OCI-LY1 (cell line): ENCODE measurements around the gene CDHR3.

ENCODE experiments used
- H2AFZ ChIP-seq: fragments of 200-600 bp; sonication (generic), shearing (Covaris generic); 2 replicates; pipeline ENCODE4 v1.6.0; 2014; ENCODE audit warnings: antibody characterized with exemption, mild to moderate bottlenecking, low read length
- H3F3A ChIP-seq: fragments of 200-600 bp; sonication (generic), shearing (Covaris generic); 2 replicates; pipeline ENCODE4 v1.6.0; 2014; ENCODE audit warnings: mild to moderate bottlenecking, antibody characterized with exemption, low read length, moderate library complexity; ENCODE audit not compliant: insufficient read depth
- H3K27ac ChIP-seq: fragments of 200-600 bp; sonication (generic); 2 replicates; pipeline ENCODE4 v1.5.1; 2014; ENCODE audit warnings: low read length, mixed run types, mild to moderate bottlenecking, low read depth; ENCODE audit not compliant: poor library complexity, severe bottlenecking
- H3K27me3 ChIP-seq: fragments of 200-600 bp; sonication (generic); 2 replicates; pipeline ENCODE4 v1.6.0; 2014; ENCODE audit warnings: antibody characterized with exemption, mild to moderate bottlenecking, low read length, moderate library complexity; ENCODE audit not compliant: insufficient read depth
- H3K36me3 ChIP-seq: fragments of 200-600 bp; sonication (generic); 2 replicates; pipeline ENCODE4 v1.6.1; 2014; ENCODE audit warnings: mild to moderate bottlenecking, antibody characterized with exemption, low read length, moderate library complexity, mixed read lengths; ENCODE audit not compliant: insufficient read depth
- H3K4me1 ChIP-seq: fragments of 200-600 bp; sonication (generic); 2 replicates; pipeline ENCODE4 v1.5.1; 2014; ENCODE audit warnings: mild to moderate bottlenecking, low read length, moderate library complexity; ENCODE audit not compliant: insufficient read depth, severe bottlenecking
- H3K4me2 ChIP-seq: fragments of 200-600 bp; sonication (generic), shearing (Covaris generic); 2 replicates; pipeline ENCODE4 v1.6.1; 2014; ENCODE audit warnings: low read length
- H3K4me3 ChIP-seq: fragments of 200-600 bp; sonication (generic); 2 replicates; pipeline ENCODE4 v1.5.1; 2014; ENCODE audit warnings: low read length, low read depth, mild to moderate bottlenecking, mixed read lengths; ENCODE audit not compliant: poor library complexity, severe bottlenecking
- H3K79me2 ChIP-seq: fragments of 200-600 bp; shearing (Covaris generic); 2 replicates; pipeline ENCODE4 v1.6.1; 2016; ENCODE audit warnings: mixed run types, low read length, mixed read lengths; ENCODE audit not compliant: insufficient read depth
- H3K9ac ChIP-seq: fragments of 200-600 bp; sonication (generic), shearing (Covaris generic); 2 replicates; pipeline ENCODE4 v1.6.1; 2014; ENCODE audit warnings: mild to moderate bottlenecking, low read length, mixed read lengths
- H3K9me2 ChIP-seq: fragments of 200-600 bp; sonication (generic), shearing (Covaris generic); 2 replicates; pipeline ENCODE4 v1.6.1; 2014; ENCODE audit warnings: low read depth, mild to moderate bottlenecking, low read length, mixed read lengths
- H3K9me3 ChIP-seq: fragments of 200-600 bp; shearing (Covaris generic); 2 replicates; pipeline ENCODE4 v1.6.1; 2014; ENCODE audit warnings: low read length, mixed read lengths
- H4K20me1 ChIP-seq: fragments of 200-600 bp; sonication (generic), shearing (Covaris generic); 2 replicates; pipeline ENCODE4 v1.6.0; 2016; ENCODE audit warnings: mild to moderate bottlenecking, low read length; ENCODE audit not compliant: insufficient read depth
- CTCF ChIP-seq: fragments of 200-600 bp; sonication (generic), shearing (Covaris generic); IDR thresholded peaks from 2 replicates; pipeline ENCODE4 v1.5.1; 2017; ENCODE audit warnings: mild to moderate bottlenecking, antibody characterized with exemption, low read length, moderate library complexity, mixed read lengths
- EZH2 ChIP-seq: fragments of 200-600 bp; sonication (generic), shearing (Covaris generic); IDR thresholded peaks from 2 replicates; pipeline ENCODE4 v1.8.0; 2017; ENCODE audit warnings: borderline replicate concordance, mixed run types, mild to moderate bottlenecking, antibody characterized with exemption, low read length, moderate library complexity, mixed read lengths

CDHR3 gene

GRCh38 chr7:105971845-105972244 is 8.8 kb downstream of the CDHR3 start:
- Histone ChIP-seq H3K79me2 (no peaks in the 10 kb centered on the region), H3K9ac (no peak overlapping the region), H3K27ac (no peak overlapping the region), H2AFZ (no peak overlapping the region), H3K36me3 (no peaks in the 10 kb centered on the region), H4K20me1 (no peaks in the 10 kb centered on the region), H3K4me3 (no peak overlapping the region), H3K4me2 (no peak overlapping the region), H3K4me1 (no peaks in the 10 kb centered on the region), H3F3A (no peaks in the 10 kb centered on the region), H3K9me3 (no peaks in the 10 kb centered on the region), H3K9me2 (no peaks in the 10 kb centered on the region), H3K27me3 (no peaks in the 10 kb centered on the region)
- TF ChIP-seq CTCF (no peak), EZH2 (no peak)

- H3K36me3 ChIP-seq: no peaks in the 10 kb centered on the region
- TF ChIP-seq CTCF (no peak), EZH2 (no peak)
- H3K79me2 ChIP-seq: no peaks in the 10 kb centered on the region
- no peak overlapping the region for H3K4me3 ChIP-seq
- H2AFZ ChIP-seq: no peak overlapping the region
- H3K9ac ChIP-seq: no peak overlapping the region
- no peak overlapping the region for H3K27ac ChIP-seq
- no peaks in the 10 kb centered on the region for H3K27me3 ChIP-seq
- H3K9me3 ChIP-seq: no peaks in the 10 kb centered on the region
- no peak overlapping the region for H3K4me2 ChIP-seq
- no peaks in the 10 kb centered on the region for H3K9me2 ChIP-seq
- H4K20me1 ChIP-seq: no peaks in the 10 kb centered on the region
- no peaks in the 10 kb centered on the region for H3K4me1 ChIP-seq
- no peaks in the 10 kb centered on the region for H3F3A ChIP-seq
These were observed 9.2 kb downstream of the CDHR3 start for GRCh38 chr7:105972276-105972675.

- no peak for TF ChIP-seq EZH2
- TF ChIP-seq CTCF: no peak
- Histone ChIP-seq H3K79me2 (no peaks in the 10 kb centered on the region), H3K27me3 (0 out of 2 replicates have a peak, but pooled peaks cover 6% of the 10 kb centered on the region)
These were observed 11.4 kb downstream of the CDHR3 start for GRCh38 chr7:105974471-105974870.

More at GRCh38 chr7:105974471-105974870, 11.4 kb downstream of the CDHR3 start:
- Histone ChIP-seq H2AFZ (no peak overlapping the region), H3K9me3 (no peaks in the 10 kb centered on the region), H3K9me2 (no peaks in the 10 kb centered on the region), H3K4me2 (no peak overlapping the region), H3K36me3 (no peaks in the 10 kb centered on the region), H3K4me3 (no peak overlapping the region), H3F3A (no peaks in the 10 kb centered on the region), H4K20me1 (no peaks in the 10 kb centered on the region), H3K9ac (no peak overlapping the region), H3K27ac (no peak overlapping the region), H3K4me1 (no peaks in the 10 kb centered on the region)
